Thyroid gland (tissue), 4 donors: Measurements from ENCODE around the gene MDH1.
"Not testable (repeated sequence)": the region's sequence is repeated elsewhere in the genome, so short reads cannot be mapped to it uniquely, and the experiment has no call there.

Experiments
- CTCF ChIP-seq, 6 experiments: fragments of 200-600 bp in 3 of 6; fragments of 450-650 bp in 3 of 6; sonication (generic) in 3 of 6; IDR thresholded peaks; one replicate each; pipeline ENCODE4 v1.5.1; 2016 to 2019; ENCODE audit warnings: antibody characterized with exemption in 6 of 6, mild to moderate bottlenecking in 2 of 6, inconsistent platforms in 1 of 6, moderate library complexity in 1 of 6
- POLR2A ChIP-seq, 2 donors: fragments of 450-650 bp; IDR thresholded peaks; one replicate each; pipeline ENCODE4 v1.6.1; 2017; ENCODE audit warnings: antibody characterized with exemption in 2 of 2, mild to moderate bottlenecking in 2 of 2, moderate library complexity in 1 of 2

GRCh38 chr2:63558922-63559321 is 29.8 kb upstream of the MDH1 start:
- not testable (repeated sequence) for TF ChIP-seq CTCF, POLR2A (IDR thresholded peaks at IDR 0.05)
